Peyer's patch (tissue), 4 donors: Measurements from ENCODE around the gene EFNA5.

Experiments used
- CTCF ChIP-seq, 6 experiments: fragments of 450-650 bp in 4 of 6; fragments of 200-600 bp in 2 of 6; sonication (generic) in 1 of 6; IDR thresholded peaks; one replicate each; pipeline ENCODE4 v1.5.1; 2017 to 2019; ENCODE audit warnings: antibody characterized with exemption in 6 of 6, mild to moderate bottlenecking in 3 of 6, moderate library complexity in 1 of 6
- POLR2A ChIP-seq, 2 donors: fragments of 450-650 bp; IDR thresholded peaks; one replicate each; pipeline ENCODE4 v1.5.1; 2017; ENCODE audit warnings: antibody characterized with exemption in 2 of 2, mild to moderate bottlenecking in 2 of 2, moderate library complexity in 2 of 2

GRCh38 chr5:107468276-107468675 is 202.5 kb downstream of the EFNA5 start:
- TF ChIP-seq CTCF (IDR thresholded peaks at IDR 0.05): no peak
- no peak for TF ChIP-seq POLR2A (IDR thresholded peaks at IDR 0.05)
